Upper lobe of left lung (tissue), 4 donors: ENCODE results near the gene XRCC1.

Experiments used
- EP300 ChIP-seq, 4 donors: sonication (generic); formaldehyde crosslinking; IDR thresholded peaks; one replicate each; pipeline ENCODE4 v1.5.1; 2017; ENCODE audit warnings: antibody characterized with exemption in 4 of 4, control low read depth in 2 of 4
- POLR2A ChIP-seq, 4 donors: fragments of 450-650 bp; IDR thresholded peaks; one replicate each; pipeline ENCODE4 v1.5.1; 2016 to 2017; ENCODE audit warnings: antibody characterized with exemption in 4 of 4, mild to moderate bottlenecking in 2 of 4
- TF ChIP-seq, protein P1 (sequence below), 6 experiments: fragments of 450-650 bp in 4 of 6; fragments of 200-600 bp in 2 of 6; sonication (generic) in 2 of 6; IDR thresholded peaks; one replicate each; pipeline ENCODE4 v1.5.1; 2016 to 2019; ENCODE audit warnings: antibody characterized with exemption in 6 of 6

- TF ChIP-seq, protein P1, sequence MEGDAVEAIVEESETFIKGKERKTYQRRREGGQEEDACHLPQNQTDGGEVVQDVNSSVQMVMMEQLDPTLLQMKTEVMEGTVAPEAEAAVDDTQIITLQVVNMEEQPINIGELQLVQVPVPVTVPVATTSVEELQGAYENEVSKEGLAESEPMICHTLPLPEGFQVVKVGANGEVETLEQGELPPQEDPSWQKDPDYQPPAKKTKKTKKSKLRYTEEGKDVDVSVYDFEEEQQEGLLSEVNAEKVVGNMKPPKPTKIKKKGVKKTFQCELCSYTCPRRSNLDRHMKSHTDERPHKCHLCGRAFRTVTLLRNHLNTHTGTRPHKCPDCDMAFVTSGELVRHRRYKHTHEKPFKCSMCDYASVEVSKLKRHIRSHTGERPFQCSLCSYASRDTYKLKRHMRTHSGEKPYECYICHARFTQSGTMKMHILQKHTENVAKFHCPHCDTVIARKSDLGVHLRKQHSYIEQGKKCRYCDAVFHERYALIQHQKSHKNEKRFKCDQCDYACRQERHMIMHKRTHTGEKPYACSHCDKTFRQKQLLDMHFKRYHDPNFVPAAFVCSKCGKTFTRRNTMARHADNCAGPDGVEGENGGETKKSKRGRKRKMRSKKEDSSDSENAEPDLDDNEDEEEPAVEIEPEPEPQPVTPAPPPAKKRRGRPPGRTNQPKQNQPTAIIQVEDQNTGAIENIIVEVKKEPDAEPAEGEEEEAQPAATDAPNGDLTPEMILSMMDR (IDR thresholded peaks at IDR 0.05): no peak
- TF ChIP-seq POLR2A (IDR thresholded peaks at IDR 0.05): no peak
- TF ChIP-seq EP300 (IDR thresholded peaks at IDR 0.05): no peak
These were observed 42.8 kb downstream of the XRCC1 start for GRCh38 chr19:43532571-43532961.
